Measurements from ENCODE around the gene AGO3.

DNA sequence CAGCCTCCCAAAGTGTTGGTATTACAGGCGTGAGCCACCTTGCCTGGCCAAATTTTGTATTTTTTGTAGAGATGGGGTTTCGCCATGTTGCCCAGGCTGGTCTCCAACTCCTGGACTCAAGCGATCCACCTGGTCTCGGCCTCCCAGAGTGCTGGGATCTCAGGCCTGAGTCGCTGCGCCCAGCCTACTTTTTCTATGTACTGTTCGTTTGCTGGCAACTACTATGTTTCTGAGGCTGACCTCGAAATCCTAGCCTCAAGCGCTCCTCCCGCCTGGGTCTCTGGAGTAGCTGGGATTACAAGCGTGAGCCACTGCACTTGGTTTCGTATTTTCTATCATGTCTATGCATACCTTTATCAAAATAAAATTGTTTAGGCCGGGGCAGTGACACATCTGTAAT, 152.3 kb downstream of the AGO3 start:
- TF ChIP-seq, protein P1, sequence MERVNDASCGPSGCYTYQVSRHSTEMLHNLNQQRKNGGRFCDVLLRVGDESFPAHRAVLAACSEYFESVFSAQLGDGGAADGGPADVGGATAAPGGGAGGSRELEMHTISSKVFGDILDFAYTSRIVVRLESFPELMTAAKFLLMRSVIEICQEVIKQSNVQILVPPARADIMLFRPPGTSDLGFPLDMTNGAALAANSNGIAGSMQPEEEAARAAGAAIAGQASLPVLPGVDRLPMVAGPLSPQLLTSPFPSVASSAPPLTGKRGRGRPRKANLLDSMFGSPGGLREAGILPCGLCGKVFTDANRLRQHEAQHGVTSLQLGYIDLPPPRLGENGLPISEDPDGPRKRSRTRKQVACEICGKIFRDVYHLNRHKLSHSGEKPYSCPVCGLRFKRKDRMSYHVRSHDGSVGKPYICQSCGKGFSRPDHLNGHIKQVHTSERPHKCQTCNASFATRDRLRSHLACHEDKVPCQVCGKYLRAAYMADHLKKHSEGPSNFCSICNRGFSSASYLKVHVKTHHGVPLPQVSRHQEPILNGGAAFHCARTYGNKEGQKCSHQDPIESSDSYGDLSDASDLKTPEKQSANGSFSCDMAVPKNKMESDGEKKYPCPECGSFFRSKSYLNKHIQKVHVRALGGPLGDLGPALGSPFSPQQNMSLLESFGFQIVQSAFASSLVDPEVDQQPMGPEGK (CRISPR knock-in tag; IDR thresholded peaks at IDR 0.05; ENCODE audit: borderline replicate concordance), result no peak
- no peak for TF ChIP-seq TCF4 (CRISPR knock-in tag; IDR thresholded peaks at IDR 0.05; ENCODE audit: borderline replicate concordance)
- TF ChIP-seq OSR1 (CRISPR knock-in tag; IDR thresholded peaks at IDR 0.05), result no peak
- TF ChIP-seq RARB (CRISPR knock-in tag; IDR thresholded peaks at IDR 0.05), result no peak
- TF ChIP-seq ZNF70 (CRISPR knock-in tag; IDR thresholded peaks at IDR 0.05), result no peak
- TF ChIP-seq ZFP3 (CRISPR knock-in tag; IDR thresholded peaks at IDR 0.05), result no peak
- no peak for TF ChIP-seq GLIS3 (CRISPR knock-in tag; IDR thresholded peaks at IDR 0.05)

Measured in SK-N-SH treated with all-trans-retinoic acid at 6 μM for 48 hours (cell line).